Hepatocyte (in vitro differentiated cells): Measurements from ENCODE around the gene NKPD1. TPM values are rescaled to one million over a fixed set of nuclear protein-coding genes. Genes with fewer than 3 reads are reported as not detected.

Experiments
- DNase-seq: peaks from one replicate; pipeline ENCODE4 v3.0.0-alpha.2; 2016; ENCODE audit warnings: low spot score
- H2AFZ ChIP-seq: fragments of 200-600 bp; sonication (generic); 2 replicates; pipeline ENCODE4 v1.6.0; 2016; ENCODE audit warnings: antibody characterized with exemption, mild to moderate bottlenecking
- H3K27ac ChIP-seq: fragments of 200-600 bp; sonication (generic); 2 replicates; pipeline ENCODE4 v1.5.1; 2016; ENCODE audit warnings: mild to moderate bottlenecking
- H3K27me3 ChIP-seq: fragments of 200-600 bp; sonication (generic); 2 replicates; pipeline ENCODE4 v1.6.1; 2016
- H3K36me3 ChIP-seq: fragments of 200-600 bp; sonication (generic); replicated peaks from 2 replicates; pipeline ENCODE4 v1.5.1; 2016; ENCODE audit warnings: low read depth; ENCODE audit not compliant: insufficient read depth
- H3K4me1 ChIP-seq: fragments of 200-600 bp; sonication (generic); 2 replicates; pipeline ENCODE4 v1.5.1; 2016; ENCODE audit warnings: mild to moderate bottlenecking, moderate library complexity; ENCODE audit not compliant: insufficient read depth
- H3K4me2 ChIP-seq: fragments of 200-600 bp; sonication (generic); 2 replicates; pipeline ENCODE4 v1.6.0; 2016
- H3K4me3 ChIP-seq: fragments of 200-600 bp; sonication (generic); 2 replicates; pipeline ENCODE4 v1.5.1; 2016; ENCODE audit warnings: mild to moderate bottlenecking
- H3K79me2 ChIP-seq: fragments of 200-600 bp; sonication (generic); 2 replicates; pipeline ENCODE4 v1.6.0; 2017; ENCODE audit warnings: mild to moderate bottlenecking
- H3K9me2 ChIP-seq: fragments of 200-600 bp; sonication (generic); replicated peaks from 2 replicates; pipeline ENCODE4 v1.6.0; 2017; ENCODE audit warnings: mild to moderate bottlenecking; ENCODE audit not compliant: insufficient read depth
- H3K9me3 ChIP-seq: fragments of 200-600 bp; sonication (generic); 2 replicates; pipeline ENCODE4 v1.5.1; 2016; ENCODE audit warnings: low read depth, mild to moderate bottlenecking
- H4K20me1 ChIP-seq: fragments of 200-600 bp; sonication (generic); 2 replicates; pipeline ENCODE4 v1.6.0; 2016; ENCODE audit warnings: mild to moderate bottlenecking; ENCODE audit not compliant: insufficient read depth, poor library complexity, severe bottlenecking
- EZH2 ChIP-seq: fragments of 200-600 bp; sonication (generic); IDR thresholded peaks from 2 replicates; pipeline ENCODE4 v1.6.1; 2016; ENCODE audit warnings: antibody characterized with exemption, mild to moderate bottlenecking, borderline replicate concordance
- EZH2phosphoT487 ChIP-seq: fragments of 200-600 bp; sonication (generic); IDR thresholded peaks from one replicate; pipeline ENCODE4 v1.6.1; 2018; ENCODE audit warnings: antibody characterized with exemption, mild to moderate bottlenecking, low read depth, moderate library complexity; ENCODE audit not compliant: unreplicated experiment, severe bottlenecking
- WGBS: methylation state at CpG from one replicate; pipeline ENCODE4 v1.1.6; 2016; ENCODE audit warnings: low lambda C conversion rate; ENCODE audit errors: missing lambda C conversion rate; 5-methylcytosine and 5-hydroxymethylcytosine counted together
- polyA plus RNA-seq: library from polyadenylated mRNA; unstranded; fragments of >200 nt; fragmentation: Nextera tagmentation; extraction: Ambion mirVana; gene quantifications from 2 replicates; pipeline ENCODE4 v1.2.1, GENCODE V29; 2016
- total RNA-seq: library from RNA; depleted of rRNA; stranded (reverse); fragments of >200 nt; gene quantifications from 2 replicates; pipeline ENCODE4 v1.2.3, GENCODE V29; 2014
- TF ChIP-seq, protein P1 (sequence below): fragments of 200-600 bp; sonication (generic); IDR thresholded peaks from 2 replicates; pipeline ENCODE4 v1.5.1; 2016; ENCODE audit warnings: antibody characterized with exemption, mild to moderate bottlenecking; ENCODE audit not compliant: poor library complexity

NKPD1 gene
- total and polyA plus RNA-seq, 2 experiments from 2014 or later = 0.27 to 0.50 TPM

GRCh38 chr19:45113628-45114027 lies 47.2 kb downstream of the NKPD1 start:
- no peaks in the 10 kb centered on the region for H3K9me3 ChIP-seq
- H4K20me1 ChIP-seq = peaks cover 53% of the 10 kb centered on the region
- H3K79me2 ChIP-seq = peaks cover 100% of the 10 kb centered on the region
- no peaks in the 10 kb centered on the region for H3K9me2 ChIP-seq
- no peak overlapping the region for H3K4me3 ChIP-seq
- no peaks in the 10 kb centered on the region for H3K27me3 ChIP-seq
- no peaks in the 10 kb centered on the region for H3K36me3 ChIP-seq
- H2AFZ ChIP-seq = no peak overlapping the region
- peak; percentile 82 for DNase-seq
- no peak for TF ChIP-seq EZH2
- 47% methylated on average over 8 of the region's 9 CpGs for WGBS
- peaks cover 30% of the 10 kb centered on the region for H3K4me1 ChIP-seq
- H3K4me2 ChIP-seq = peak overlapping the region; percentile 72
- H3K27ac ChIP-seq = peak overlapping the region; percentile 94

DNA sequence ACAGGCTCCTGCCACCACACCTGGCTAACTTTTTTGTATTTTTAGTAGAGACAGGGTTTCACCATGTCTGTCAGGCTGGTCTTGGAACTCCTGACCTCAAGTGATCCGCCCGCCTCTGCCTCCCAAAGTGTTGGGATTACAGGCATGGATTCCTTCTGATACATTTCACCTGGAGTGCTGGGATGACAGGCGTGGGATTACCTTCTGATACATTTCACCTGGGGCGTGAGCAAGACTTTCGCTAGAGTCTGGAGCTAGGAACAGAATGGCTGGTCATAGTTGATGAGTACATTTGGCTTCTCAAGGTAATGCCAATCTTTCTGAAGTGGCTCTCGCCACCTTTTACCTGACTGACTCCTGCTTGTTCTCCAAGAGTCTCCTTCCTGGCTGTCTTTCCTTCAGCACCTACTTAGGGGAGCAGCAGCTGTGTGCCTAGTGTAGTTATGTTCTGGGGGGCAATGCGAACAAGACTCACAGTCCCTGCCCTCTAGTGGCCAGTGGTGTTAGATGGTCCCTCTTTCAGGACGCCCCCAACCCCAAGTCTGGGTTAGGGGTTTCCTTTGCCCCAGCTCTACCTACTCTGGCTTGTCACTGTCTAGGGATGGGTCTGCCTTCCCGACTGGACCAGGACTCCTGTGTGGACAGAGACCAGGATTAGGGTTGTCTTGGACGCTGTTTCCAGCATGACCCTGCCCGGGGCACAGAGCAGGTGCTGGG lies 48.5 kb downstream of the NKPD1 start:
- Histone ChIP-seq H3K27me3 (no peaks in the 10 kb centered on the region), H3K36me3 (no peaks in the 10 kb centered on the region), H3K79me2 (peaks cover 100% of the 10 kb centered on the region), H2AFZ (no peak overlapping the region), H3K4me3 (no peak overlapping the region), H4K20me1 (peaks cover 48% of the 10 kb centered on the region), H3K9me2 (no peaks in the 10 kb centered on the region), H3K4me1 (peaks cover 24% of the 10 kb centered on the region), H3K27ac (peak overlapping the region; percentile 94), H3K4me2 (peak overlapping the region; percentile 72), H3K9me3 (no peaks in the 10 kb centered on the region)
- no peak for TF ChIP-seq EZH2phosphoT487
- no peak for TF ChIP-seq EZH2
- TF ChIP-seq, protein P1, sequence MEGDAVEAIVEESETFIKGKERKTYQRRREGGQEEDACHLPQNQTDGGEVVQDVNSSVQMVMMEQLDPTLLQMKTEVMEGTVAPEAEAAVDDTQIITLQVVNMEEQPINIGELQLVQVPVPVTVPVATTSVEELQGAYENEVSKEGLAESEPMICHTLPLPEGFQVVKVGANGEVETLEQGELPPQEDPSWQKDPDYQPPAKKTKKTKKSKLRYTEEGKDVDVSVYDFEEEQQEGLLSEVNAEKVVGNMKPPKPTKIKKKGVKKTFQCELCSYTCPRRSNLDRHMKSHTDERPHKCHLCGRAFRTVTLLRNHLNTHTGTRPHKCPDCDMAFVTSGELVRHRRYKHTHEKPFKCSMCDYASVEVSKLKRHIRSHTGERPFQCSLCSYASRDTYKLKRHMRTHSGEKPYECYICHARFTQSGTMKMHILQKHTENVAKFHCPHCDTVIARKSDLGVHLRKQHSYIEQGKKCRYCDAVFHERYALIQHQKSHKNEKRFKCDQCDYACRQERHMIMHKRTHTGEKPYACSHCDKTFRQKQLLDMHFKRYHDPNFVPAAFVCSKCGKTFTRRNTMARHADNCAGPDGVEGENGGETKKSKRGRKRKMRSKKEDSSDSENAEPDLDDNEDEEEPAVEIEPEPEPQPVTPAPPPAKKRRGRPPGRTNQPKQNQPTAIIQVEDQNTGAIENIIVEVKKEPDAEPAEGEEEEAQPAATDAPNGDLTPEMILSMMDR = no peak
- WGBS = 92% methylated on average over 11 of the region's 11 CpGs
- DNase-seq = no peak

Other genes with a start within 250 kb of the NKPD1 start
- 330 and 390 TPM in 2 replicates for gene APOC1, start 246.4 kb downstream of the NKPD1 start, total RNA-seq
- 395 and 606 TPM in 2 replicates for gene APOC1, start 246.4 kb downstream of the NKPD1 start, polyA plus RNA-seq
- gene APOC4, start 218.7 kb downstream of the NKPD1 start, total RNA-seq = not detected in 2 replicates
- 1.1 TPM in 1 of 2 replicates, not detected in the other for gene APOC4, start 218.7 kb downstream of the NKPD1 start, polyA plus RNA-seq
- gene APOC2, start 214.9 kb downstream of the NKPD1 start, total RNA-seq = 435 and 454 TPM in 2 replicates
- 603 and 827 TPM in 2 replicates for gene APOC2, start 214.9 kb downstream of the NKPD1 start, polyA plus RNA-seq
- 41.0 and 49.1 TPM in 2 replicates for gene CLPTM1, start 205.6 kb downstream of the NKPD1 start, total RNA-seq
- gene CLPTM1, start 205.6 kb downstream of the NKPD1 start, polyA plus RNA-seq = 89.7 and 93.1 TPM in 2 replicates
- gene RELB, start 159.5 kb downstream of the NKPD1 start, total RNA-seq = 6.3 and 8.5 TPM in 2 replicates
- 9.1 and 13.9 TPM in 2 replicates for gene RELB, start 159.5 kb downstream of the NKPD1 start, polyA plus RNA-seq
- gene CLASRP, start 121.9 kb downstream of the NKPD1 start, total RNA-seq = 32.3 and 56.2 TPM in 2 replicates
- gene CLASRP, start 121.9 kb downstream of the NKPD1 start, polyA plus RNA-seq = 45.8 and 74.5 TPM in 2 replicates
- 0.52 TPM in 1 of 2 replicates, not detected in the other for gene ZNF296, start 84.5 kb downstream of the NKPD1 start, total RNA-seq
- gene ZNF296, start 84.5 kb downstream of the NKPD1 start, polyA plus RNA-seq = 1.2 TPM in 1 of 2 replicates, not detected in the other
- gene GEMIN7, start 81.7 kb downstream of the NKPD1 start, total RNA-seq = 48.8 and 50.7 TPM in 2 replicates
- gene GEMIN7, start 81.7 kb downstream of the NKPD1 start, polyA plus RNA-seq = 55.3 and 69.0 TPM in 2 replicates
- gene PPP1R37, start 67.8 kb downstream of the NKPD1 start, total RNA-seq = 28.1 and 30.8 TPM in 2 replicates
- gene PPP1R37, start 67.8 kb downstream of the NKPD1 start, polyA plus RNA-seq = 14.0 and 15.2 TPM in 2 replicates
- gene TRAPPC6A, start 17.3 kb upstream of the NKPD1 start, total RNA-seq = 24.6 and 25.7 TPM in 2 replicates
- 60.1 and 75.8 TPM in 2 replicates for gene TRAPPC6A, start 17.3 kb upstream of the NKPD1 start, polyA plus RNA-seq
- 8.4 and 12.5 TPM in 2 replicates for gene BLOC1S3, start 17.8 kb upstream of the NKPD1 start, total RNA-seq
- gene BLOC1S3, start 17.8 kb upstream of the NKPD1 start, polyA plus RNA-seq = 15.6 and 17.1 TPM in 2 replicates
- gene EXOC3L2, start 84.4 kb upstream of the NKPD1 start, total RNA-seq = 0.08 and 1.3 TPM in 2 replicates
- 0.13 TPM in 1 of 2 replicates, not detected in the other for gene EXOC3L2, start 84.4 kb upstream of the NKPD1 start, polyA plus RNA-seq
- 9.5 and 23.0 TPM in 2 replicates for gene MARK4, start 90.3 kb upstream of the NKPD1 start, total RNA-seq
- gene MARK4, start 90.3 kb upstream of the NKPD1 start, polyA plus RNA-seq = 13.5 and 14.8 TPM in 2 replicates
- gene CKM, start 161.9 kb upstream of the NKPD1 start, total RNA-seq = 0.40 and 1.3 TPM in 2 replicates
- 0.39 and 1.0 TPM in 2 replicates for gene CKM, start 161.9 kb upstream of the NKPD1 start, polyA plus RNA-seq
- 3.3 and 5.5 TPM in 2 replicates for gene KLC3, start 179.8 kb upstream of the NKPD1 start, total RNA-seq
- gene KLC3, start 179.8 kb upstream of the NKPD1 start, polyA plus RNA-seq = 2.7 and 7.6 TPM in 2 replicates
- 10.1 and 13.9 TPM in 2 replicates for gene ERCC2, start 209.6 kb upstream of the NKPD1 start, total RNA-seq
- gene ERCC2, start 209.6 kb upstream of the NKPD1 start, polyA plus RNA-seq = 7.1 and 7.3 TPM in 2 replicates
- 7.9 and 8.7 TPM in 2 replicates for gene PPP1R13L, start 244.1 kb upstream of the NKPD1 start, total RNA-seq
- 14.8 and 22.9 TPM in 2 replicates for gene PPP1R13L, start 244.1 kb upstream of the NKPD1 start, polyA plus RNA-seq
- gene POLR1G, start 245.7 kb upstream of the NKPD1 start, total RNA-seq = 2.7 and 3.3 TPM in 2 replicates
- gene POLR1G, start 245.7 kb upstream of the NKPD1 start, polyA plus RNA-seq = 2.4 and 2.5 TPM in 2 replicates